HepG2 (cell line): ENCODE data around the gene ITGB7. TPM values are rescaled to one million over a fixed set of nuclear protein-coding genes. Genes with fewer than 3 reads are reported as not detected.

ENCODE experiments used
- ETV6 ChIP-seq: sonication (generic); formaldehyde crosslinking; conservative IDR thresholded peaks from 2 replicates; pipeline ENCODE4 v1.4.0; 2020; ENCODE audit warnings: missing genetic modification reagents
- HOXA7 ChIP-seq: sonication (generic); formaldehyde crosslinking; IDR thresholded peaks from 2 replicates; pipeline ENCODE4 v1.8.1; 2022; ENCODE audit warnings: mild to moderate bottlenecking, missing genetic modification reagents, moderate library complexity
- MBD4 ChIP-seq: IDR thresholded peaks from 2 replicates; pipeline ENCODE4 v1.6.1; 2012; ENCODE audit warnings: low read length, inconsistent platforms, borderline replicate concordance
- POLR2A ChIP-seq, 2 experiments: IDR thresholded peaks; 2 replicates each; pipeline ENCODE4 v1.6.1; 2011; ENCODE audit warnings: low read depth in 2 of 2, low read length in 2 of 2, mild to moderate bottlenecking in 1 of 2, moderate library complexity in 1 of 2; ENCODE audit not compliant: insufficient read depth in 1 of 2
- REXO4 ChIP-seq: sonication (generic); formaldehyde crosslinking; IDR thresholded peaks from 2 replicates; pipeline ENCODE4 v1.8.0; 2022; ENCODE audit warnings: missing genetic modification reagents, mild to moderate bottlenecking, borderline replicate concordance
- SIX4 ChIP-seq: sonication (generic); formaldehyde crosslinking; IDR thresholded peaks from 2 replicates; pipeline ENCODE4 v1.4.0; 2020; ENCODE audit warnings: missing genetic modification reagents
- ZNF207 ChIP-seq: fragments of 450-650 bp; IDR thresholded peaks from 2 replicates; pipeline ENCODE4 v1.6.1; 2016; ENCODE audit warnings: antibody characterized with exemption, borderline replicate concordance
- ZNF33A ChIP-seq: sonication (generic); formaldehyde crosslinking; IDR thresholded peaks from 2 replicates; pipeline ENCODE4 v1.5.1; 2020; ENCODE audit warnings: missing genetic modification reagents, mild to moderate bottlenecking, moderate library complexity, borderline replicate concordance
- polyA plus RNA-seq, 8 experiments: library from polyadenylated mRNA; depleted of rRNA in 3 of 8; stranded (reverse) in 7 of 8; unstranded in 1 of 8; fragments of >200 nt; fragmentation: Illumina TruSeq in 4 of 8; extraction: Trizol in 4 of 8; gene quantifications; 2 replicates each; pipeline versions ENCODE4 v1.2.1 to v1.2.3, GENCODE V29; 2011 to 2016; ENCODE audit warnings: low read depth in 4 of 8, missing spikeins in 1 of 8, mixed read lengths in 1 of 8; ENCODE audit not compliant: insufficient read depth in 1 of 8
- total RNA-seq, 5 experiments: library from RNA; depleted of rRNA; stranded (reverse); fragments of >200 nt; fragmentation: Illumina TruSeq; extraction: Trizol; gene quantifications; 2 replicates each; pipeline ENCODE4 v1.2.3, GENCODE V29; 2016; ENCODE audit warnings: low read depth in 1 of 5
- TF ChIP-seq, protein P1 (sequence below): sonication (generic); formaldehyde crosslinking; IDR thresholded peaks from 2 replicates; pipeline ENCODE4 v1.5.0; 2020; ENCODE audit warnings: mild to moderate bottlenecking, missing genetic modification reagents, moderate library complexity
- TF ChIP-seq, protein P2 (sequence below): sonication (generic); formaldehyde crosslinking; IDR thresholded peaks from 2 replicates; pipeline ENCODE4 v1.5.1; 2020; ENCODE audit warnings: mild to moderate bottlenecking, missing genetic modification reagents
- TF ChIP-seq, protein P3 (sequence below): IDR thresholded peaks from 2 replicates; pipeline ENCODE4 v1.6.1; 2016; ENCODE audit warnings: missing biosample characterization, missing genetic modification reagents, low read depth
- TF ChIP-seq, protein P4 (sequence below): sonication (generic); formaldehyde crosslinking; IDR thresholded peaks from 2 replicates; pipeline ENCODE4 v1.9.0; 2021; ENCODE audit warnings: mild to moderate bottlenecking, missing genetic modification reagents
- TF ChIP-seq, protein P5 (sequence below), 2 experiments: sonication (generic) in 1 of 2; formaldehyde crosslinking in 1 of 2; IDR thresholded peaks; 2 replicates each; pipeline versions ENCODE4 v1.4.0 to v1.6.1; 2018 to 2020; ENCODE audit warnings: missing genetic modification reagents in 2 of 2, borderline replicate concordance in 1 of 2, low read depth in 1 of 2, mild to moderate bottlenecking in 1 of 2, missing biosample characterization in 1 of 2

The ITGB7 gene
- total and polyA plus RNA-seq, 2 of the 13 experiments (the other 11 are each of a cell fraction or from before 2014, with no cell fraction given) = 0.16 to 0.18 TPM

DNA sequence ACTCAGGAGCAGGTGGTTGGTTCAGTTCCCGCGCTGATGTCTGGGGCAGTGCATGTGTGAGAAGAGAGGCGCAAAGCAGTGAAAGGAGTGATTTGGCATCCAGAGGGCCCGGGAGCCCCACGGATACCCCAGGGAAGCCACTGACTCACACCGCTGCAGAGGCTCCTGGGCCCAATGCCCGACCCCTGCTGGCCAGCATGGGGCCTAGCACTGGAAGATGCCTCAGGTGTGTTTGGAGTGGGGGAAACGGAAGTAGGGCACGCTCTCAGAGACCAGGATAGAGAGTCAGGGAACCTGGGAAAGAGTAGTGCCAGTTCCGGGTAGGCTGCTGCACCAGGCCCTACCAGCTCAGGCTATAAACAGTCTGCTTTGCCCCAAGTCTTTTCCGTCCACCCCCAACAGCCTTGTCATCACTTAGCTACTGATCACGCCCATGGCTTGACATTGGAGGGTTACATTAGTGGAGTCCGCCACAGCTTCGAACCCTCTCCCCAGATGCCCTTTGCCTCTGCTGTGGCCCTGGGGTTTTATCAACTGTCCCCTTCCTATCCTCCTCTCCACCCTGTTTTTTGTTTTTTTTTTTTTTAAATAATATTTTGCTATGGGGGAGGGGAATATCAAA, 16.8 kb downstream of the ITGB7 start (continued):
- TF ChIP-seq, protein P1, sequence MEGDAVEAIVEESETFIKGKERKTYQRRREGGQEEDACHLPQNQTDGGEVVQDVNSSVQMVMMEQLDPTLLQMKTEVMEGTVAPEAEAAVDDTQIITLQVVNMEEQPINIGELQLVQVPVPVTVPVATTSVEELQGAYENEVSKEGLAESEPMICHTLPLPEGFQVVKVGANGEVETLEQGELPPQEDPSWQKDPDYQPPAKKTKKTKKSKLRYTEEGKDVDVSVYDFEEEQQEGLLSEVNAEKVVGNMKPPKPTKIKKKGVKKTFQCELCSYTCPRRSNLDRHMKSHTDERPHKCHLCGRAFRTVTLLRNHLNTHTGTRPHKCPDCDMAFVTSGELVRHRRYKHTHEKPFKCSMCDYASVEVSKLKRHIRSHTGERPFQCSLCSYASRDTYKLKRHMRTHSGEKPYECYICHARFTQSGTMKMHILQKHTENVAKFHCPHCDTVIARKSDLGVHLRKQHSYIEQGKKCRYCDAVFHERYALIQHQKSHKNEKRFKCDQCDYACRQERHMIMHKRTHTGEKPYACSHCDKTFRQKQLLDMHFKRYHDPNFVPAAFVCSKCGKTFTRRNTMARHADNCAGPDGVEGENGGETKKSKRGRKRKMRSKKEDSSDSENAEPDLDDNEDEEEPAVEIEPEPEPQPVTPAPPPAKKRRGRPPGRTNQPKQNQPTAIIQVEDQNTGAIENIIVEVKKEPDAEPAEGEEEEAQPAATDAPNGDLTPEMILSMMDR (CRISPR knock-in tag) = peak; percentile 86
- TF ChIP-seq ZNF207 = no peak
- TF ChIP-seq, protein P2, sequence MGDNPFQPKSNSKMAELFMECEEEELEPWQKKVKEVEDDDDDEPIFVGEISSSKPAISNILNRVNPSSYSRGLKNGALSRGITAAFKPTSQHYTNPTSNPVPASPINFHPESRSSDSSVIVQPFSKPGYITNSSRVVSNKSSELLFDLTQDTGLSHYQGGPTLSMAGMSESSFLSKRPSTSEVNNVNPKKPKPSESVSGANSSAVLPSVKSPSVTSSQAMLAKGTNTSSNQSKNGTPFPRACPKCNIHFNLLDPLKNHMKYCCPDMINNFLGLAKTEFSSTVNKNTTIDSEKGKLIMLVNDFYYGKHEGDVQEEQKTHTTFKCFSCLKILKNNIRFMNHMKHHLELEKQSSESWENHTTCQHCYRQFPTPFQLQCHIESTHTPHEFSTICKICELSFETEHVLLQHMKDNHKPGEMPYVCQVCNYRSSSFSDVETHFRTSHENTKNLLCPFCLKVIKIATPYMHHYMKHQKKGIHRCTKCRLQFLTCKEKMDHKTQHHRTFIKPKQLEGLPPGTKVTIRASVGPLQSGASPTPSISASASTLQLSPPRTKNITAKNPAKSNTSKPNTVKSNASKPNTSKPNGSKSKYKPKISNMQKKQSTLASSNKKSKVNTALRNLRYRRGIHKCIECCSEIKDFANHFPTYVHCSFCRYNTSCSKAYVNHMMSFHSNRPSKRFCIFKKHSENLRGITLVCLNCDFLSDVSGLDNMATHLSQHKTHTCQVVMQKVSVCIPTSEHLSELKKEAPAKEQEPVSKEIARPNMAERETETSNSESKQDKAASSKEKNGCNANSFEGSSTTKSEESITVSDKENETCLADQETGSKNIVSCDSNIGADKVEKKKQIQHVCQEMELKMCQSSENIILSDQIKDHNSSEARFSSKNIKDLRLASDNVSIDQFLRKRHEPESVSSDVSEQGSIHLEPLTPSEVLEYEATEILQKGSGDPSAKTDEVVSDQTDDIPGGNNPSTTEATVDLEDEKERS (CRISPR knock-in tag) = no peak
- no peak for TF ChIP-seq REXO4
- TF ChIP-seq SIX4 = no peak
- TF ChIP-seq, protein P3, sequence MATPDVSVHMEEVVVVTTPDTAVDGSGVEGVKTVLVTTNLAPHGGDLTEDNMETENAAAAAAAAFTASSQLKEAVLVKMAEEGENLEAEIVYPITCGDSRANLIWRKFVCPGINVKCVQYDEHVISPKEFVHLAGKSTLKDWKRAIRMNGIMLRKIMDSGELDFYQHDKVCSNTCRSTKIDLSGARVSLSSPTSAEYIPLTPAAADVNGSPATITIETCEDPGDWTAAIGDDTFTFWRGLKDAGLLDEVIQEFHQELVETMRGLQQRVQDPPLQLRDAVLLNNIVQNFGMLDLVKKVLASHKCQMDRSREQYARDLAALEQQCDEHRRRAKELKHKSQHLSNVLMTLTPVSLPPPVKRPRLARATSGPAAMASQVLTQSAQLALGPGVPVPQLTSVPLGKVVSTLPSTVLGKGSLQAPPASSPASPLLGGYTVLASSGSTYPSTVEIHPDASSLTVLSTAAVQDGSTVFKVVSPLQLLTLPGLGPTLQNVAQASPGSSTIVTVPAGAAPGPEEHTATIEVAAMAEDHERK = no peak
- TF ChIP-seq MBD4 = no peak
- TF ChIP-seq ETV6 (CRISPR knock-in tag) = no peak
- TF ChIP-seq ZNF33A (CRISPR knock-in tag) = no peak
- TF ChIP-seq POLR2A (IDR thresholded peaks at IDR 0.05; ENCODE audit: insufficient read depth in 1 of 2, low read depth in 2 of 2, low read length in 2 of 2) = peak in 1 of 2 experiments; percentile 6; a peak in 1 of 4 replicates
- TF ChIP-seq, protein P4, sequence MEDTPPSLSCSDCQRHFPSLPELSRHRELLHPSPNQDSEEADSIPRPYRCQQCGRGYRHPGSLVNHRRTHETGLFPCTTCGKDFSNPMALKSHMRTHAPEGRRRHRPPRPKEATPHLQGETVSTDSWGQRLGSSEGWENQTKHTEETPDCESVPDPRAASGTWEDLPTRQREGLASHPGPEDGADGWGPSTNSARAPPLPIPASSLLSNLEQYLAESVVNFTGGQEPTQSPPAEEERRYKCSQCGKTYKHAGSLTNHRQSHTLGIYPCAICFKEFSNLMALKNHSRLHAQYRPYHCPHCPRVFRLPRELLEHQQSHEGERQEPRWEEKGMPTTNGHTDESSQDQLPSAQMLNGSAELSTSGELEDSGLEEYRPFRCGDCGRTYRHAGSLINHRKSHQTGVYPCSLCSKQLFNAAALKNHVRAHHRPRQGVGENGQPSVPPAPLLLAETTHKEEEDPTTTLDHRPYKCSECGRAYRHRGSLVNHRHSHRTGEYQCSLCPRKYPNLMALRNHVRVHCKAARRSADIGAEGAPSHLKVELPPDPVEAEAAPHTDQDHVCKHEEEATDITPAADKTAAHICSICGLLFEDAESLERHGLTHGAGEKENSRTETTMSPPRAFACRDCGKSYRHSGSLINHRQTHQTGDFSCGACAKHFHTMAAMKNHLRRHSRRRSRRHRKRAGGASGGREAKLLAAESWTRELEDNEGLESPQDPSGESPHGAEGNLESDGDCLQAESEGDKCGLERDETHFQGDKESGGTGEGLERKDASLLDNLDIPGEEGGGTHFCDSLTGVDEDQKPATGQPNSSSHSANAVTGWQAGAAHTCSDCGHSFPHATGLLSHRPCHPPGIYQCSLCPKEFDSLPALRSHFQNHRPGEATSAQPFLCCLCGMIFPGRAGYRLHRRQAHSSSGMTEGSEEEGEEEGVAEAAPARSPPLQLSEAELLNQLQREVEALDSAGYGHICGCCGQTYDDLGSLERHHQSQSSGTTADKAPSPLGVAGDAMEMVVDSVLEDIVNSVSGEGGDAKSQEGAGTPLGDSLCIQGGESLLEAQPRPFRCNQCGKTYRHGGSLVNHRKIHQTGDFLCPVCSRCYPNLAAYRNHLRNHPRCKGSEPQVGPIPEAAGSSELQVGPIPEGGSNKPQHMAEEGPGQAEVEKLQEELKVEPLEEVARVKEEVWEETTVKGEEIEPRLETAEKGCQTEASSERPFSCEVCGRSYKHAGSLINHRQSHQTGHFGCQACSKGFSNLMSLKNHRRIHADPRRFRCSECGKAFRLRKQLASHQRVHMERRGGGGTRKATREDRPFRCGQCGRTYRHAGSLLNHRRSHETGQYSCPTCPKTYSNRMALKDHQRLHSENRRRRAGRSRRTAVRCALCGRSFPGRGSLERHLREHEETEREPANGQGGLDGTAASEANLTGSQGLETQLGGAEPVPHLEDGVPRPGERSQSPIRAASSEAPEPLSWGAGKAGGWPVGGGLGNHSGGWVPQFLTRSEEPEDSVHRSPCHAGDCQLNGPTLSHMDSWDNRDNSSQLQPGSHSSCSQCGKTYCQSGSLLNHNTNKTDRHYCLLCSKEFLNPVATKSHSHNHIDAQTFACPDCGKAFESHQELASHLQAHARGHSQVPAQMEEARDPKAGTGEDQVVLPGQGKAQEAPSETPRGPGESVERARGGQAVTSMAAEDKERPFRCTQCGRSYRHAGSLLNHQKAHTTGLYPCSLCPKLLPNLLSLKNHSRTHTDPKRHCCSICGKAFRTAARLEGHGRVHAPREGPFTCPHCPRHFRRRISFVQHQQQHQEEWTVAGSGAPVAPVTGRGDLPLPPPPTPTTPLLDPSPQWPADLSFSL (CRISPR knock-in tag) = no peak
- TF ChIP-seq, protein P5, sequence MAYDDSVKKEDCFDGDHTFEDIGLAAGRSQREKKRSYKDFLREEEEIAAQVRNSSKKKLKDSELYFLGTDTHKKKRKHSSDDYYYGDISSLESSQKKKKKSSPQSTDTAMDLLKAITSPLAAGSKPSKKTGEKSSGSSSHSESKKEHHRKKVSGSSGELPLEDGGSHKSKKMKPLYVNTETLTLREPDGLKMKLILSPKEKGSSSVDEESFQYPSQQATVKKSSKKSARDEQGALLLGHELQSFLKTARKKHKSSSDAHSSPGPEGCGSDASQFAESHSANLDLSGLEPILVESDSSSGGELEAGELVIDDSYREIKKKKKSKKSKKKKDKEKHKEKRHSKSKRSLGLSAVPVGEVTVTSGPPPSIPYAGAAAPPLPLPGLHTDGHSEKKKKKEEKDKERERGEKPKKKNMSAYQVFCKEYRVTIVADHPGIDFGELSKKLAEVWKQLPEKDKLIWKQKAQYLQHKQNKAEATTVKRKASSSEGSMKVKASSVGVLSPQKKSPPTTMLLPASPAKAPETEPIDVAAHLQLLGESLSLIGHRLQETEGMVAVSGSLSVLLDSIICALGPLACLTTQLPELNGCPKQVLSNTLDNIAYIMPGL (CRISPR knock-in tag; IDR thresholded peaks at IDR 0.05; ENCODE audit: borderline replicate concordance in 1 of 2, low read depth in 1 of 2) = no peak
- TF ChIP-seq HOXA7 (CRISPR knock-in tag) = no peak
